GM12864 (cell line): ENCODE data around the gene RPS15A.

Experiments used
- DNase-seq: peaks from one replicate; pipeline ENCODE4 v3.0.0-alpha.2; 2011; ENCODE audit warnings: low read depth
- H3K4me3 ChIP-seq: 2 replicates; pipeline ENCODE4 v1.5.1; 2011; ENCODE audit warnings: mild to moderate bottlenecking, low read depth, low read length, control low read depth
- TF ChIP-seq, protein P1 (sequence below): IDR thresholded peaks from 2 replicates; pipeline ENCODE4 v1.5.1; 2011; ENCODE audit warnings: low read depth, mild to moderate bottlenecking, moderate library complexity, low read length, control low read depth, inconsistent platforms; ENCODE audit errors: missing control alignments

RPS15A gene

DNA sequence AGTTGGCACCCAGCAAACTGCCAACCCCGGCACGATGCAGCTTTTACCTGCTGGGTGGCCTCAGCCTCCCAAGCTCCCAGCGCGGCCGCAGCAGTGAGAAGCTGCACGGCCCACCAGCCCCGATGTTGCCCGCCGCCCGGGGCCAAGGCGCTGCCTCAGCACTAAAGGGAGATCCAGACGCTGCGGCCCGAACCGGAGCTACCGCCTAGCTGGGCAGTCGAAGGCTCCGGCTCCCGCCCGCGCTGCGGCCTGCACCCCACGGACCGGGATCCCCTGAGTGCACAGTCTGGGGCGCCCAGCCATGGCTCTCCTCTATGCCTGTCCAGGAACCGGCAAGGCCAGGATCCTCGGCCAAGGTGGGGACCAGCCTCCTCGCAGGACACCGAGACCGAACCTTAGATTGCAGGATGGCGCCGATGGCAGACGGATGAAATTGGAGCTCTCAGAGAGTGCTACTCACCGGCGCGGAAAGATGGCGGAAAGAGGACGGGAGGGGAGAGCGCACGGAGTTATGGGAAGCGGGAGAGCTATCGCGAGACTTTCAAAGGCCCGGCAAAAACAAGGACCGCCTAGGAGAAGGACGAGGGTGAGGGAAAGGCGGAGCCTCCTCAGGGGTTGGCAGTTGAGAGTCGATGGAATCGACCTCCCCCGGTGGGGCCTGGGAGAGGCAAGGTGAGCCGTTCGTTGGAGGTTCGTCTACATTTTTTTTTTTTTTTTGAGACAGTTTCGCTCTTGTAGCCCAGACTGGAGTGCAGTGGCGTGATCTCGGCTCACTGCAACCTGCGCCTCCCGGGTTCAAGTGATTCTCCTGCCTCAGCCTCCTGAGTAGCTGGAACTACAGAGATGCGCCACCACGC lies at the start of gene RPS15A:
TSS of gene RPS15A (minus strand) at position 485 of the 857 bp plus-strand sequence. CDS start 1,221 bp downstream, outside the sequence.
- TF ChIP-seq, protein P1, sequence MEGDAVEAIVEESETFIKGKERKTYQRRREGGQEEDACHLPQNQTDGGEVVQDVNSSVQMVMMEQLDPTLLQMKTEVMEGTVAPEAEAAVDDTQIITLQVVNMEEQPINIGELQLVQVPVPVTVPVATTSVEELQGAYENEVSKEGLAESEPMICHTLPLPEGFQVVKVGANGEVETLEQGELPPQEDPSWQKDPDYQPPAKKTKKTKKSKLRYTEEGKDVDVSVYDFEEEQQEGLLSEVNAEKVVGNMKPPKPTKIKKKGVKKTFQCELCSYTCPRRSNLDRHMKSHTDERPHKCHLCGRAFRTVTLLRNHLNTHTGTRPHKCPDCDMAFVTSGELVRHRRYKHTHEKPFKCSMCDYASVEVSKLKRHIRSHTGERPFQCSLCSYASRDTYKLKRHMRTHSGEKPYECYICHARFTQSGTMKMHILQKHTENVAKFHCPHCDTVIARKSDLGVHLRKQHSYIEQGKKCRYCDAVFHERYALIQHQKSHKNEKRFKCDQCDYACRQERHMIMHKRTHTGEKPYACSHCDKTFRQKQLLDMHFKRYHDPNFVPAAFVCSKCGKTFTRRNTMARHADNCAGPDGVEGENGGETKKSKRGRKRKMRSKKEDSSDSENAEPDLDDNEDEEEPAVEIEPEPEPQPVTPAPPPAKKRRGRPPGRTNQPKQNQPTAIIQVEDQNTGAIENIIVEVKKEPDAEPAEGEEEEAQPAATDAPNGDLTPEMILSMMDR, result no peak
- peak; percentile 96 for DNase-seq
- H3K4me3 ChIP-seq, result peak within 1 kb of the TSS; percentile 93

DNA sequence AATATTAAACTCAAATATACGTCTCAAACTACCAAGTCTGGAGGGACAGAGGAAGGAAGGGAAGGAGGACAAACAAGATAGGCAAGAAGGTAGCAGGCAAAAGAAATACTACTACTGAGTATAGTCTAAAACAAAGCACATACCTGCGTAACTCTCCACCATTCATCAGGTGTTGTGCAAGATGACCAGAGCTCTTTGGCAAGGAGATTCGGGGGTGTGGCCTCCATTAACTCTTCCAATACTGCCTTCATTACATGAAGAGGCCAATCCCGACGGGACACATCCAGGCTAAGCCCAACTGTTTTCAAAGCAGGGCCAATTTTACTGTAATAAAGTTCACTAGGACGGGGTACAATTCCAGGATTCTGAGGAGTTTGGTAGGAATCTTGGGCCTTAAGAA lies 49.4 kb upstream of the RPS15A start:
- H3K4me3 ChIP-seq, result no peak overlapping the region
- TF ChIP-seq, protein P1, result no peak
- DNase-seq, result no peak

DNA sequence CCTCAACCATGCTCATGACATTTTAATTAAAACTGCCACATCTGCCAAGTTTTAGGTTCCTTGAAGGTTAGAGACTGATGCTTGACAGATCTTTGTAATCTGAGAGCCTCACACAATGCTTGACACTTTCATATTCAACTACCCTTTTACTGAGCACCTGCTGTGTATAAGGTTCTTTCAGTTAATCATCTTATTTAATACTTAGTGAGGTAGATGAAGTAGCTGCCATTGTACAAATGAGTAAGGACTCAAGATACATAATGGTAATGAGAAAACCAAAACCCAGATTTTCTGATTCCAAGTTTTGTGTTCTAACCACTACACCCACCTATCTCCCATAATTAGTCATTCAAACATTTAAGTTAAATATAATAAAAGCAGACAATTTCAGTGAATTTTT lies 46.6 kb upstream of the RPS15A start:
- DNase-seq, result no peak
- TF ChIP-seq, protein P1, result no peak
- H3K4me3 ChIP-seq, result no peak overlapping the region

DNA sequence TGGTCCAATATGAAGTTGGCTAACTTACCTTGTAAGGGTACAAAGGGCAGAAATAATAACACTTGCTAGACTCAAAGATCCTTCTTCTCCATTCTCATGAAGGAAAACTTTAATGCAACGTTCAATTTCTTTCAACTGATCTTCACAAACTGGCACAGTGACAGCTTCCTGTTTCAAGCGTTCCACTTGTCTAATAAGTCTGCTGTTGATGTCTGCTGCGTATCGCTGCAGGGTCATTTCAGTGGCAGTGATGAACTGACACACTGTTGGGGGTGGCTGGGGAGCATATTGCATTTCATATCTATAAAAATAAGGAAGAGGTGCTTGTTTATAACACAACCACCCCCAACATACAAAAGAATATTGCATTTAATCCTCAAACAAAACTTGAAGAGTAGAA lies 44.7 kb upstream of the RPS15A start:
- no peak for DNase-seq
- TF ChIP-seq, protein P1, result no peak
- H3K4me3 ChIP-seq, result no peak overlapping the region

DNA sequence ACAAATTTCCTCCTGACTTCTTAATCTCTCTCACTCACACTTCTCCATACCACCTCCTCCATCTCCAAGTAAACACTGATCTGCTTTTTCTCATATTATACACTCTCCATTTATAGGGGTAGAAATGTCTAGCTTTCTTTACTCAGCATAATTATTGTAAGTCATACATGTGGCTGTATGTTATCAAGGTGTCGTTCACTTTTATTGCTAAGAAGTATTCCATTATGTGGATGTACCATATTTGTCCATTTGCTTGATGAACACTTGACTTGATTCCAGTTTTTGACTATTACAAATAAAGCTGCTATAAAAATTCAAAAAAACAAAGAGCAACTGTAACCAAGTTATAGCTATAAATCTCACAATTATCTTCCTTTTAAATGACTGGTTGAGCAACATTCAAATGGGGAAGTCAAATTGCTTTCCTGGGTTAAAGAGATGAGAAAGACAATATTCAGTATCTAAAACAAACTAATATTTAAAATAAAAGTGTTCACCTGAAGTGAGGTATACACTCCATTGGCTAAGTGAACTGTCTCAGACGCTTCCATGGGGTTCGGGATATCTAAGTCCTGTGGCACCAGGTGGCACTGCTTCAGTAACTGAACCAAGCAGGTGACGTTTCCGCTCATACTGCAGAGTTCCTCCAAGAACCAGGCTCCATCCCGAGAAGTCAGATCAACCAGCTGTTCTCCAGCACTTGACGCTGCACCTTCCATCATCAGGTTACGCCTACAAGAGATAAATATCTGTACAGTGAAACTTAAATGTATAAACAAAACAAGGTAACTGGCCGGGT lies 43.8 kb upstream of the RPS15A start:
- H3K4me3 ChIP-seq, result no peak overlapping the region
- no peak for DNase-seq
- TF ChIP-seq, protein P1, result no peak

DNA sequence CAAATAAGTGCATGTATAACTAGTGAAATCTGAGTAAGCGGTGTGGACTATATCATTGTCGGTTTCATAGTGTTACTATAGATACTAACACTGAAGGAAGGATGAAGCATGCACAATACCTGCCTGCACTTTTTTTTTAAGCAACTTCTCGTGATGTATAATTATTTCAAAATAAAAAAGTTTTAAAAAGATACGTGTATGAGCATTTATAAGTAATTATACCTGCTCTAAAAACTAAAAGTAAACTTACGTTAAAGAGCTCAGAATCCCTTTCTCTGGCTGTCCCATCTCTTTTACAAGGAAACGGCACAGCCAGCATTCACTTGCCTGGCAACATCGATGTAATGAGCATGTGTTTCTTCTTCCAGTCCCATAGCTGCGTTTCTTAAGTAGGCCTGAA lies 42.5 kb upstream of the RPS15A start:
- no peak for DNase-seq
- TF ChIP-seq, protein P1, result no peak

More for the DNA sequence above, 42.5 kb upstream of the RPS15A start:
- no peak overlapping the region for H3K4me3 ChIP-seq
